PFSK-1 (cell line): ENCODE data around the gene SLC17A5.

Experiments
- FOXP2 ChIP-seq: optimal IDR thresholded peaks from 2 replicates; pipeline ENCODE3; 2011; ENCODE audit warnings: borderline replicate concordance, control low read depth, inconsistent platforms; ENCODE audit not compliant: insufficient read depth; ENCODE audit errors: extremely low read length, extremely low read depth
- POLR2AphosphoS5 ChIP-seq: IDR thresholded peaks from 2 replicates; pipeline ENCODE4 v1.6.1; 2012; ENCODE audit warnings: low read depth, mild to moderate bottlenecking, control low read depth, low read length, moderate library complexity
- SIN3A ChIP-seq: IDR thresholded peaks from 2 replicates; pipeline ENCODE4 v1.6.1; 2012; ENCODE audit warnings: mild to moderate bottlenecking, low read length, moderate library complexity, borderline replicate concordance; ENCODE audit not compliant: insufficient read depth
- TAF1 ChIP-seq: IDR thresholded peaks from 2 replicates; pipeline ENCODE4 v1.6.1; 2012; ENCODE audit warnings: low read length, control low read depth, borderline replicate concordance; ENCODE audit not compliant: insufficient read depth
- TF ChIP-seq, protein P1 (sequence below), 2 experiments: IDR thresholded peaks; 2 replicates each; pipeline versions ENCODE4 v1.6.1 to v1.8.0; 2011 to 2012; ENCODE audit warnings: low read depth in 2 of 2, low read length in 2 of 2, control low read depth in 1 of 2, inconsistent platforms in 1 of 2, mild to moderate bottlenecking in 1 of 2, moderate library complexity in 1 of 2; ENCODE audit not compliant: insufficient read depth in 1 of 2

The SLC17A5 gene

DNA sequence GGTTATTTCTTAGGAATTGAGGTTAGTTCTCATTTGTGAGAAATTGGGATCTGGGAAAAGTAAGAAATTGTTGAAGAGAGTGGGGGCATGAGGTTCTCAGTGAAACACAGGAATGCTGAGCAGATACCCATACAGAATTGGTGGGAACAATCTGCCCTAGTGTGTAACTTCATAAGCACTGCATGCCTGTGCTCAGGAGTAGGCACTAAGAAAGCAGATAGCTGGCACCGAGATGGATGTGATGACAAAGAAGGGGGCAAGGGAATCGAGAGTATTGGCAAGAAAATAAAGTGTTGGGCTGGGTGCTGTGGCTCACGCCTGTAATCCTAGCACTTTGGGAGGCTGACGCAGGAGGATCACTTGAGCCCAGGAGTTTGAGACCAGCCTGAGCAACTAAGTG lies 4.0 kb downstream of the SLC17A5 start:
- TF ChIP-seq, protein P1, sequence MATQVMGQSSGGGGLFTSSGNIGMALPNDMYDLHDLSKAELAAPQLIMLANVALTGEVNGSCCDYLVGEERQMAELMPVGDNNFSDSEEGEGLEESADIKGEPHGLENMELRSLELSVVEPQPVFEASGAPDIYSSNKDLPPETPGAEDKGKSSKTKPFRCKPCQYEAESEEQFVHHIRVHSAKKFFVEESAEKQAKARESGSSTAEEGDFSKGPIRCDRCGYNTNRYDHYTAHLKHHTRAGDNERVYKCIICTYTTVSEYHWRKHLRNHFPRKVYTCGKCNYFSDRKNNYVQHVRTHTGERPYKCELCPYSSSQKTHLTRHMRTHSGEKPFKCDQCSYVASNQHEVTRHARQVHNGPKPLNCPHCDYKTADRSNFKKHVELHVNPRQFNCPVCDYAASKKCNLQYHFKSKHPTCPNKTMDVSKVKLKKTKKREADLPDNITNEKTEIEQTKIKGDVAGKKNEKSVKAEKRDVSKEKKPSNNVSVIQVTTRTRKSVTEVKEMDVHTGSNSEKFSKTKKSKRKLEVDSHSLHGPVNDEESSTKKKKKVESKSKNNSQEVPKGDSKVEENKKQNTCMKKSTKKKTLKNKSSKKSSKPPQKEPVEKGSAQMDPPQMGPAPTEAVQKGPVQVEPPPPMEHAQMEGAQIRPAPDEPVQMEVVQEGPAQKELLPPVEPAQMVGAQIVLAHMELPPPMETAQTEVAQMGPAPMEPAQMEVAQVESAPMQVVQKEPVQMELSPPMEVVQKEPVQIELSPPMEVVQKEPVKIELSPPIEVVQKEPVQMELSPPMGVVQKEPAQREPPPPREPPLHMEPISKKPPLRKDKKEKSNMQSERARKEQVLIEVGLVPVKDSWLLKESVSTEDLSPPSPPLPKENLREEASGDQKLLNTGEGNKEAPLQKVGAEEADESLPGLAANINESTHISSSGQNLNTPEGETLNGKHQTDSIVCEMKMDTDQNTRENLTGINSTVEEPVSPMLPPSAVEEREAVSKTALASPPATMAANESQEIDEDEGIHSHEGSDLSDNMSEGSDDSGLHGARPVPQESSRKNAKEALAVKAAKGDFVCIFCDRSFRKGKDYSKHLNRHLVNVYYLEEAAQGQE (IDR thresholded peaks at IDR 0.05; ENCODE audit: insufficient read depth in 1 of 2, low read depth in 2 of 2, low read length in 2 of 2), result no peak
- TF ChIP-seq POLR2AphosphoS5, result no peak
- no peak for TF ChIP-seq SIN3A
- no peak for TF ChIP-seq TAF1
- no peak for TF ChIP-seq FOXP2

DNA sequence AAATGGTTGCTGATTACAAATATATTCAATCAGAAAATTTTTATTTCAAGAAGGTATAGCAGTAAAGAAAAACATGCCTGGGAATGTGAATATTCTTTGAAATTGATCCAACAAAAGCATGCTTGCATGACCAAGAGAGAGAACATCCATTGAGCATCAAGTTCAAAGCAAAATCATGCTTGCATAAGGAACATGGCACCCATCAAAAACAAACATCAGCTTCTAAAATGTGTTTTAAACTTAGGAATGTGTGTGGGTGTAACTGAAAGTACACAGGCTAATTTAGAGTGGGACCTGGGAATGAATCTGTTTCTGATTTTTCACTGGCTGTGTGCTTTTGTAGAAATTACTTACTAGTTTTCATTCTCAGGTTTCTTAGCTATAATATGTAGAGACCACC lies 5.6 kb downstream of the SLC17A5 start:
- TF ChIP-seq SIN3A, result no peak
- TF ChIP-seq FOXP2, result no peak
- TF ChIP-seq POLR2AphosphoS5, result no peak
- TF ChIP-seq, protein P1 (IDR thresholded peaks at IDR 0.05; ENCODE audit: insufficient read depth in 1 of 2, low read depth in 2 of 2, low read length in 2 of 2), result no peak
- no peak for TF ChIP-seq TAF1

DNA sequence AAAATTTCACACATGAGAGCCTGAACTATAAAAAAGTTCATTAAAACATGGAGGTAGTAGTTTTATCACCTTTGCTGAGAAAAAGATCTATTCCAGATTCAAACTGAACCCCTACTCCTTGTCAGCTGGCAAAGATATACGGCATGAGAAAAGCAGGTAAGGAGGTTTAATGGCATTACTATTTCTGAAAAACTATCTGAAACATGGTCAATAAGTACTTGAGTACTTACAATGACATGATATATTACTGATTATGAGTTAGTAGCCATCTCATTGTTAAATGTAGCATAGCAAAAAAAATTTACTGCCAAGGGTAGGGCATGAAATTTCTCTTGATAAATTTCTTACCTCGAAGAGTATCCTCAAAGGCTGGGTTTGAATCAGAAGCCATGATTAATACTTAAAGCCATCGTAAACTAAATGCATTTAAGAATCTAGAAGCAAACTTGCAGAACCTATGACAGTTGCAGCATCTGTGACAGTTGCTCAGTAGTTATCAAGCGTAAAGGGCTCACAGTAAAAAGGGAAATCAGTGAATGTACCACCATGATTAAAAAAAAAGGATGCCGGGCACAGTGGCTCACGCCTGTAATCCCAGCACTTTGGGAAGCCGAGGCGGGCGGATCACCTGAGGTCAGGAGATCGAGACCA lies 8.7 kb downstream of the SLC17A5 start:
- TF ChIP-seq SIN3A (no peak), FOXP2 (no peak), TAF1 (no peak), POLR2AphosphoS5 (no peak)
- TF ChIP-seq, protein P1 (IDR thresholded peaks at IDR 0.05; ENCODE audit: insufficient read depth in 1 of 2, low read depth in 2 of 2, low read length in 2 of 2), result no peak

DNA sequence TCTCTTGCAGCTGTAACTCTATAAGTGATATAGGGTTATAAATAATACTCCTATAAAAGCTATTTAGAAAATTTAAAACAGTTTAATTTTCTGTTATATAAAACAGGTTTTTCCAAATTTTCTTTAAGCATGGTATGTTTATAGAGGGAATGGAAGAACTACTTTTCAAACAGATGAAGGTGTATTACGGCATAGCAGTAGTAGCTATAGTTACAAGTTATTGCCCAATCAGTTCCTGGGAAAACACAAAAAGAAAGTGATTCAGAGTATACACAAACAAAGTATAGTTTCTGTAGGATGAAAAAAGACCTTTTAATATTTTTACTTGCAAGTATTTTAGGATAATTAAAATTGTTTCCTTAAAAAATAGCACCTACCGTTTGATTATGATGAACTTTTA lies 9.8 kb downstream of the SLC17A5 start:
- TF ChIP-seq POLR2AphosphoS5 (no peak), FOXP2 (no peak), TAF1 (no peak), SIN3A (no peak)
- TF ChIP-seq, protein P1 (IDR thresholded peaks at IDR 0.05; ENCODE audit: insufficient read depth in 1 of 2, low read depth in 2 of 2, low read length in 2 of 2), result no peak

DNA sequence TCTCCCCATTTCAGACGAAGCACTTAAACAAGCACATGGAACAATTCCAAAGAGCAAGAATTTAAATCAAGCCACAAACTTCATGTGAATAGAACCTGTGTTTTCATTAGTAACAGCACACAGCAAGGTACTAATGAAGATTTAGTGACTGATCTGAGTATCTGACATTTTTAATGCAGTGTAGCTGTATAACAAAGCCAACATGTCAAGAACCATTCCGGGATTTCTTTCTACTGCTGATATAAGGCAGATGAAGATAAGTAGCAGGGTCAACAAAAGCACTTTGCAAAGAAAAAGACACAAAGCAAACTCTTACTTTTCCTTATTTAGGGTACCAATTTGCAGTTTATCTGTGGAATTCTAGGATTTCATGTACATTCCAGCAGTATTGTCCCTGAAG lies 11.3 kb downstream of the SLC17A5 start:
- no peak for TF ChIP-seq POLR2AphosphoS5
- TF ChIP-seq, protein P1 (IDR thresholded peaks at IDR 0.05; ENCODE audit: insufficient read depth in 1 of 2, low read depth in 2 of 2, low read length in 2 of 2), result no peak
